Thyroid gland (tissue), 4 donors: ENCODE measurements around the gene SIX3. TPM values are rescaled to one million over a fixed set of nuclear protein-coding genes. Genes with fewer than 3 reads are reported as not detected.

Experiments
- DNase-seq, 2 donors: peaks; one replicate each; pipeline ENCODE4 v3.0.0-alpha.2; 2019
- H3K27ac ChIP-seq, 3 donors: fragments of 200-600 bp; sonication (generic); 1 replicate in 2 of 3; 2 replicates in 1 of 3; pipeline ENCODE4 v1.5.1; 2016 to 2019; ENCODE audit warnings: mild to moderate bottlenecking in 1 of 3, moderate library complexity in 1 of 3
- H3K27me3 ChIP-seq: fragments of 200-600 bp; sonication (generic); one replicate; pipeline ENCODE4 v1.5.1; 2019
- H3K36me3 ChIP-seq, 2 donors: fragments of 200-600 bp; sonication (generic); one replicate each; pipeline ENCODE4 v1.5.1; 2016 to 2019
- H3K4me1 ChIP-seq, 2 donors: fragments of 200-600 bp; sonication (generic); one replicate each; pipeline ENCODE4 v1.5.1; 2017 to 2019
- H3K4me3 ChIP-seq, 3 donors: fragments of 200-600 bp; sonication (generic); replicated peaks in 1 of 3; 1 replicate in 2 of 3; 2 replicates in 1 of 3; pipeline ENCODE4 v1.5.1; 2016; ENCODE audit warnings: mild to moderate bottlenecking in 1 of 3
- H3K9me3 ChIP-seq: fragments of 200-600 bp; sonication (generic); one replicate; pipeline ENCODE4 v1.5.1; 2017
- CTCF ChIP-seq, 6 experiments: fragments of 200-600 bp in 3 of 6; fragments of 450-650 bp in 3 of 6; sonication (generic) in 3 of 6; IDR thresholded peaks; one replicate each; pipeline ENCODE4 v1.5.1; 2016 to 2019; ENCODE audit warnings: antibody characterized with exemption in 6 of 6, mild to moderate bottlenecking in 2 of 6, inconsistent platforms in 1 of 6, moderate library complexity in 1 of 6
- POLR2A ChIP-seq, 2 donors: fragments of 450-650 bp; IDR thresholded peaks; one replicate each; pipeline ENCODE4 v1.6.1; 2017; ENCODE audit warnings: antibody characterized with exemption in 2 of 2, mild to moderate bottlenecking in 2 of 2, moderate library complexity in 1 of 2
- WGBS, 2 donors: methylation state at CpG; one replicate each; pipeline ENCODE4 v1.1.5; 2017; 5-methylcytosine and 5-hydroxymethylcytosine counted together
- intact Hi-C: fragments of 100-400 bp; cut with DNase I; formaldehyde crosslinking; loops from one replicate; pipeline ENCODE4 v1.15.1; 2023
- small RNA-seq: library from RNA; depleted of rRNA; stranded (forward); fragments of <200 nt; gene quantifications from one replicate; pipeline ENCODE3, GENCODE V24; 2016
- total RNA-seq, 4 donors: library from RNA; depleted of rRNA; stranded (reverse); fragments of >200 nt; gene quantifications; one replicate each; pipeline ENCODE4 v1.2.3, GENCODE V29; 2016

Gene SIX3
- total RNA-seq, 4 donors from 2014 or later = not detected

GRCh38 chr2:44981714-44982108, 40.2 kb downstream of the SIX3 start:
- peak; percentile 68 to 76 for DNase-seq
- H3K27me3 ChIP-seq = no peaks in the 10 kb centered on the region
- no peaks in the 10 kb centered on the region for H3K36me3 ChIP-seq
- H3K27ac ChIP-seq = no peak overlapping the region
- 14 to 16% methylated on average over 14 of the region's 14 CpGs for WGBS, 2 donors
- TF ChIP-seq CTCF (IDR thresholded peaks at IDR 0.05) = peak; percentile 53 to 85 (median 72)
- TF ChIP-seq POLR2A (IDR thresholded peaks at IDR 0.05) = no peak
- intact Hi-C loops = no loop called here
- H3K9me3 ChIP-seq = no peaks in the 10 kb centered on the region
- no peak overlapping the region for H3K4me3 ChIP-seq
- no peaks in the 10 kb centered on the region for H3K4me1 ChIP-seq

GRCh38 chr2:44983836-44984604, 42.5 kb downstream of the SIX3 start:
- Histone ChIP-seq H3K4me3 (no peak overlapping the region), H3K9me3 (no peaks in the 10 kb centered on the region), H3K27me3 (no peaks in the 10 kb centered on the region), H3K27ac (no peak overlapping the region), H3K4me1 (no peaks in the 10 kb centered on the region), H3K36me3 (no peaks in the 10 kb centered on the region)
- WGBS, 2 donors = 79 to 81% methylated on average over 9 of the region's 9 CpGs
- DNase-seq = no peak
- intact Hi-C loops = no loop called here
- TF ChIP-seq CTCF (IDR thresholded peaks at IDR 0.05) = no peak
- no peak for TF ChIP-seq POLR2A (IDR thresholded peaks at IDR 0.05)

- WGBS, 2 donors = 70 to 75% methylated on average over 2 of the region's 2 CpGs
- H3K4me1 ChIP-seq = no peaks in the 10 kb centered on the region
- no peaks in the 10 kb centered on the region for H3K27me3 ChIP-seq
- TF ChIP-seq CTCF (IDR thresholded peaks at IDR 0.05) = no peak
- no peak for TF ChIP-seq POLR2A (IDR thresholded peaks at IDR 0.05)
- intact Hi-C loops = no loop called here
- H3K4me3 ChIP-seq = no peak overlapping the region
- H3K9me3 ChIP-seq = no peaks in the 10 kb centered on the region
- H3K27ac ChIP-seq = no peak overlapping the region
- DNase-seq = no peak
- H3K36me3 ChIP-seq = no peaks in the 10 kb centered on the region
Measured at GRCh38 chr2:44989176-44989575, 47.7 kb downstream of the SIX3 start.

DNA sequence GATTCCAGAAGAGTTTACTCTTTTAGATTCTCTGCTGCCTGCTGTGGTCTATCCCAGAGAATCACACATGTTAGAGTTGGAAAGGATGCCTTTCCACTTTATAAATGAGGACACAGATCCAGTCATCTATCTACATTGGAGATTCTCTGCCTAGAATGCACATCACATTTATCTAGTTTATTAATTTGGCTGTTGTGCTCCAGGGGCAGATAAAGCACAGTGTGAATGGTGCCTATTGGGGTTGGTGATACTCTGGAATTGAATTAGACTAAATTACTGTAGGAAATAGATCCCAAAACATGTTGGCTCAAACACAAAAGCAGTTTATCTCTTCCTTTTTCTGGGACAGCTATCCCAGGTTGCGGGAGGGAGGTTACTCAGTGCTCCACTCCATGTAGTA, 52.9 kb downstream of the SIX3 start:
- Histone ChIP-seq H3K4me1 (no peaks in the 10 kb centered on the region), H3K27me3 (no peaks in the 10 kb centered on the region), H3K4me3 (no peak overlapping the region), H3K36me3 (no peaks in the 10 kb centered on the region), H3K9me3 (no peaks in the 10 kb centered on the region), H3K27ac (no peak overlapping the region)
- TF ChIP-seq POLR2A (IDR thresholded peaks at IDR 0.05) (no peak), CTCF (IDR thresholded peaks at IDR 0.05) (no peak)
- intact Hi-C loops = no loop called here
- WGBS, 2 donors = 63 to 96% methylated on average over 1 of the region's 1 CpG
- DNase-seq = no peak

Small RNA genes lying within 50 kb of the gene (small RNA-seq; reads per million reads assigned to genes)
- gene RF02246 (not detected), gene RF02247 (not detected), gene RF02248 (not detected), gene RF02250 (not detected), gene RF02251 (not detected), gene RF02252 (not detected)

Other genes starting within 250 kb of the SIX3 start
- 1 to 10 TPM in 2 of 4 donors, under 1 TPM in 1, not detected in 1; 0.24 to 3.1 (median 1.5) TPM for gene SIX2, start 67.8 kb downstream of the SIX3 start, total RNA-seq